G401 (cell line): ENCODE data around the gene CD180. TPM values are rescaled to one million over a fixed set of nuclear protein-coding genes. Genes with fewer than 3 reads are reported as not detected.

Source experiments
- DNase-seq: peaks from one replicate; pipeline ENCODE4 v3.0.0-alpha.2; 2015; ENCODE audit warnings: low spot score
- in situ Hi-C: cut with HindIII; loops from 2 replicates; pipeline ENCODE4 v1.10.0; 2016; ENCODE audit warnings: low sequenced_read_pairs, mixed read lengths
- total RNA-seq: library from RNA; depleted of rRNA; stranded (reverse); fragments of >200 nt; shearing (Covaris generic); gene quantifications from 2 replicates; pipeline ENCODE4 v1.2.3, GENCODE V29; 2014

Gene CD180
- total RNA-seq, 1 experiment from 2014 or later = not detected

DNA sequence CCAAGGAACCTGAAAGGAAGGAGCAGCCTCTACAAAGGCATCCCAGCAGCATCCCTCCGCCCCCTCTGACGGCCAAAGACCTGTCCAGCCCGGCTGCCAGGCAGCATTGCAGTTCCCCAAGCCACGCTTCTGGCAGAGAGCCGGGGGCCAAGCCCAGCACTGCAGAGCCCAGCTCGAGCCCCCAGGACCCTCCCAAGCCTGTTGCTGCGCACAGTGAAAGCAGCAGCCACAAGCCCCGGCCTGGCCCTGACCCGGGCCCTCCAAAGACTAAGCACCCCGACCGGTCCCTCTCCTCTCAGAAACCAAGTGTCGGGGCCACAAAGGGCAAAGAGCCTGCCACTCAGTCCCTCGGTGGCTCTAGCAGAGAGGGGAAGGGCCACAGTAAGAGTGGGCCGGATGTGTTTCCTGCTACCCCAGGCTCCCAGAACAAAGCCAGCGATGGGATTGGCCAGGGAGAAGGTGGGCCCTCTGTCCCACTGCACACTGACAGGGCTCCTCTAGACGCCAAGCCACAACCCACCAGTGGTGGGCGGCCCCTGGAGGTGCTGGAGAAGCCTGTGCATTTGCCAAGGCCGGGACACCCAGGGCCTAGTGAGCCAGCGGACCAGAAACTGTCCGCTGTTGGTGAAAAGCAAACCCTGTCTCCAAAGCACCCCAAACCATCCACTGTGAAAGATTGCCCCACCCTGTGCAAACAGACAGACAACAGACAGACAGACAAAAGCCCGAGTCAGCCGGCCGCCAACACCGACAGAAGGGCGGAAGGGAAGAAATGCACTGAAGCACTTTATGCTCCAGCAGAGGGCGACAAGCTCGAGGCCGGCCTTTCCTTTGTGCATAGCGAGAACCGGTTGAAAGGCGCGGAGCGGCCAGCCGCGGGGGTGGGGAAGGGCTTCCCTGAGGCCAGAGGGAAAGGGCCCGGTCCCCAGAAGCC is 30.8 kb downstream of the CD180 start:
- DNase-seq = peak; percentile 69
- in situ Hi-C loops = no loop called here

GRCh38 chr5:67164856-67165525 is 31.6 kb downstream of the CD180 start:
- in situ Hi-C loops = no loop called here
- no peak for DNase-seq

DNA sequence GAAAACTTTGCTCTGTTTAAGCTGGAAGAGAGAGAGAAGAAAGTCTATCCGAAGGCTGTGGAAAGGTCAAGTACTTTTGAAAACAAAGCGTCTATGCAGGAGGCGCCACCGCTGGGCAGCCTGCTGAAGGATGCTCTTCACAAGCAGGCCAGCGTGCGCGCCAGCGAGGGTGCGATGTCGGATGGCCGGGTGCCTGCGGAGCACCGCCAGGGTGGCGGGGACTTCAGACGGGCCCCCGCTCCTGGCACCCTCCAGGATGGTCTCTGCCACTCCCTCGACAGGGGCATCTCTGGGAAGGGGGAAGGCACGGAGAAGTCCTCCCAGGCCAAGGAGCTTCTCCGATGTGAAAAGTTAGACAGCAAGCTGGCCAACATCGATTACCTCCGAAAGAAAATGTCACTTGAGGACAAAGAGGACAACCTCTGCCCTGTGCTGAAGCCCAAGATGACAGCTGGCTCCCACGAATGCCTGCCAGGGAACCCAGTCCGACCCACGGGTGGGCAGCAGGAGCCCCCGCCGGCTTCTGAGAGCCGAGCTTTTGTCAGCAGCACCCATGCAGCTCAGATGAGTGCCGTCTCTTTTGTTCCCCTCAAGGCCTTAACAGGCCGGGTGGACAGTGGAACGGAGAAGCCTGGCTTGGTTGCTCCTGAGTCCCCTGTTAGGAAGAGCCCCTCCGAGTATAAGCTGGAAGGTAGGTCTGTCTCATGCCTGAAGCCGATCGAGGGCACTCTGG is 32.6 kb downstream of the CD180 start:
- in situ Hi-C loops = no loop called here

DNA sequence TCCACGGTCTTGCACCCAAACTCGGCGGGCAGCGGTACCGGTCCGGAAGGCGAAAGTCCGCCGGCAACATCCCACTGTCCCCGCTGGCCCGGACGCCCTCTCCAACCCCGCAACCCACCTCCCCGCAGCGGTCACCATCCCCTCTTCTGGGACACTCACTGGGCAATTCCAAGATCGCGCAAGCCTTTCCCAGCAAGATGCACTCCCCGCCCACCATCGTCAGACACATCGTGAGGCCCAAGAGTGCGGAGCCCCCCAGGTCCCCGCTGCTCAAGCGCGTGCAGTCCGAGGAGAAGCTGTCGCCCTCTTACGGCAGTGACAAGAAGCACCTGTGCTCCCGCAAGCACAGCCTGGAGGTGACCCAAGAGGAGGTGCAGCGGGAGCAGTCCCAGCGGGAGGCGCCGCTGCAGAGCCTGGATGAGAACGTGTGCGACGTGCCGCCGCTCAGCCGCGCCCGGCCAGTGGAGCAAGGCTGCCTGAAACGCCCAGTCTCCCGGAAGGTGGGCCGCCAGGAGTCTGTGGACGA is 33.3 kb downstream of the CD180 start:
- in situ Hi-C loops = no loop called here
- DNase-seq = no peak

More for the DNA sequence above, 32.6 kb downstream of the CD180 start:
- DNase-seq = no peak

GRCh38 chr5:67161767-67162166 is 34.8 kb downstream of the CD180 start:
- no peak for DNase-seq
- in situ Hi-C loops = no loop called here

DNA sequence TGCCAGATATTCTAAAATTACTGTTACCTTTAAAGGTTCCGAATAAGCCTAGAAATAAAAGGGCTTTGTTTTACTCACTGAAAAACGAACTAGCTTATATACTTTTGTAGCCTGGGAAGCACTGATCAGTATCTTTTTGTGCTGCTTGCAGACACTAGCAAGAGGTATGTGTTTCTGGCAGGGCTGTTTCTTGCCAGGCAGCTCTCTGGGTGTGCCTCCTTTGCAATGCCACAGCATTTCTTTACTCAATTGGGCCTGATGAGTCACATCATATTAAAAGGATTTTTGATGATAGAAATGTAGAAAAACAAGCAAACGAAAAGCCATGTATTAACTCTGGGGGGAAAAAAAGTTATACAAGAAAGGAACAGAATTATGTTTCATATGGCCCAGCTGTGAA is 35.6 kb downstream of the CD180 start:
- no peak for DNase-seq
- in situ Hi-C loops = no loop called here

- DNase-seq = no peak
- in situ Hi-C loops = no loop called here
These were observed 36.3 kb downstream of the CD180 start for GRCh38 chr5:67160272-67160671.

DNA sequence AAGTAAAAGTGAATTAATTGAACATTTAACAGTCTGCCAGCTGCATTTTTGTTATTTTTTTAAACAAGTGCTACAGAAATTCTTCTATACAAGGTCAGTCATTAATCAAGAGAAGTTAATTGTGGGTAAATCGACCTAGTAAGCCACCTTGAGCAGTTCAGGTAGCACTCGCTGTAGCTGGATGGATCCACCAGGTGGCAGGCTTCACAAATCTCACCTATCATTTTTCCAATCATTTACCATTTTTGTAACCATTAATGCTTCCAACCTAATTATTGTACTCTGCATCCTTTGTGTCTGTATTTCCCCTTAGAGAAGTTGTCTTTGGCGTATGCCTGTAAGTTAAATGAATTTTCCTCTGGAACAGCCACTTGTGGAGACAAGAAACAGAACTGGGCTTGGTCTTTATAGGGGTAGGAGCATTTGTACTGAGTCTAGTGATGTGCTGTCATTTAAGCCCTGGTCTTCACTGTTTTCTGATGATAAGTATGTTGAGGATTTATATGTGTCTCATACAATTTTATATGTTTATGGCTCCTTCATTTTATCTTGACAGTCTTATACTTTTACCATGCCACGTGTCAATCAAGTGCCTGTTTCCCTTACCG is 39.5 kb downstream of the CD180 start:
- in situ Hi-C loops = no loop called here
- DNase-seq = peak; percentile 49

DNA sequence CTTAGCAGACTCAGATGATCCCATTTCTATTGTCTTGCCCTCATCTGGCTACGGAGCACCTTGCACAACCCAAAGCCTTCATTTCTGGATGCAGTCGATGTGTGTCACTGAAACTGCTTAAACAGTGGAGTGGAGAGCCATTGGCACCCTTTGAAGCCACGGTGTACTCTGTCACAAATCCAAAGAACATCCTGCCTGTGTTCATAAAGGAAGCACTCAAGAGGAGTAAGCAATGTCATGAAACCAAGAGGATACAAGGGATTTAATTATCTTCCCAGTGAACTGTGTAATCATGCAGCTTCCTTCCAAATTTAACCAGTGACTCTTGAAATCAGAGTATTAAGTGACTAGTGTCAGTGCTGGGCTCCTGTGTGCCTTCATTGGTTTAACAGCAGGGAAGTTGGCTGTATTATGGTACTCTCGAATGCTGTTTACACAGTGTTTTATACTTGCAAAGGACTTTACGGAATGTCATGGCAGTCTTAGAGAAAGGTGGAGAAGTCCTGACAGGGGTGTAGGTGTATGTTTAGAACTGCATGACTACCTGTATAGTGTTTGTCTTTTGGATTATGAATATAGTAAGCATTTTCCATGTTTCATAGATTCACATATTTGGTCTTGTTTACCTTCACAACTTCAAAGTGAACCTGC is 41.9 kb downstream of the CD180 start:
- in situ Hi-C loops = no loop called here
- DNase-seq = peak; percentile 13

DNA sequence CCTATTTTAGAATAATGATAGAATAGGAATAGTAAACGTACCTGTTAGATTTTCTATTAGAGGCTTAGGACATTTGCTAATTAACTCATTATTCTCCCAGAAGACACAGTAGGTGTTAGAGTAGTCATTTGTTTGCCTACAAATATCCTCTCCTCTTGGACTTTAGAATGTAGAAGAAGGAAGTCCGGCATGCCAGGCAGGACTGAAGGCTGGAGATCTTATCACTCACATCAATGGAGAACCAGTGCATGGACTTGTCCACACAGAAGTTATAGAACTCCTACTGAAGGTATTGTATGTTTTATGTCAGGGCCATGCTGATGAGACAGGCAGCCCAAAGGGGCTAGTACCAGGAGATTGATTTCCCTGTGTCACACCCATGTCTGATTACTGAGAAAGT is 43.3 kb downstream of the CD180 start:
- in situ Hi-C loops = no loop called here

GRCh38 chr5:67152400-67152799 is 44.2 kb downstream of the CD180 start:
- in situ Hi-C loops = no loop called here
- no peak for DNase-seq

More for the DNA sequence above, 43.3 kb downstream of the CD180 start:
- no peak for DNase-seq

GRCh38 chr5:67149951-67150523 is 46.6 kb downstream of the CD180 start:
- in situ Hi-C loops = no loop called here
- DNase-seq = peak; percentile 8

GRCh38 chr5:67149057-67149950 is 47.3 kb downstream of the CD180 start:
- in situ Hi-C loops = no loop called here
- no peak for DNase-seq

GRCh38 chr5:67147760-67148159 is 48.8 kb downstream of the CD180 start:
- DNase-seq = no peak
- in situ Hi-C loops = no loop called here

DNA sequence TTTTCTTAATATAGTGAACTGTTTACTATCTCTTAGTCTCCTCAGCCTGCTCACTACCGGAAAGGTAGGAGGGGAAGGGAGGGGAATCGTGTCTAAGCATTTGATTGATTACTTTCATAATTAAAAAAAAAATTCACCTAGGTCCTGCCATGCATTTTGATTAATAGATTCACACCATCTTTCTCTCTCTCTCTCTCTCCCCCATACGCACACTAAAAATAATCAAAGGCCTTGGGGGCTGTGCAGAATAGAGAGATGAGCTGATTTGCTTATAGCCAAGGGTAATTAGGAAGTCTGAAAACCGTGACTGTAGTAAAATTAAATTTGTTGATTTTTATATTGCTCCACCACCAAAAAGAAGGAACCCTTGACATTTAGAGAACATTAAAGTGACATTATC is 49.6 kb downstream of the CD180 start:
- in situ Hi-C loops = no loop called here

GRCh38 chr5:67146574-67146973 is 50.0 kb downstream of the CD180 start:
- in situ Hi-C loops = no loop called here
- no peak for DNase-seq

More for the DNA sequence above, 49.6 kb downstream of the CD180 start:
- DNase-seq = no peak

- in situ Hi-C loops = no loop called here
- no peak for DNase-seq
These were observed 52.4 kb downstream of the CD180 start for GRCh38 chr5:67144183-67144639.
